HG02973 (cell line): ENCODE measurements around the gene DRP2.
"Not testable (repeated sequence)": the region's sequence is repeated elsewhere in the genome, so short reads cannot be mapped to it uniquely, and the experiment has no call there.

Source experiments
- ATAC-seq: cut with Tn5 transposase; IDR thresholded peaks from one replicate; pipeline ENCODE4 v1.9.1; 2021; ENCODE audit warnings: moderate library complexity; ENCODE audit not compliant: unreplicated experiment

DRP2 gene

GRCh38 chrX:101237041-101237440 lies 17.5 kb downstream of the DRP2 start:
- ATAC-seq, result no peak

DNA sequence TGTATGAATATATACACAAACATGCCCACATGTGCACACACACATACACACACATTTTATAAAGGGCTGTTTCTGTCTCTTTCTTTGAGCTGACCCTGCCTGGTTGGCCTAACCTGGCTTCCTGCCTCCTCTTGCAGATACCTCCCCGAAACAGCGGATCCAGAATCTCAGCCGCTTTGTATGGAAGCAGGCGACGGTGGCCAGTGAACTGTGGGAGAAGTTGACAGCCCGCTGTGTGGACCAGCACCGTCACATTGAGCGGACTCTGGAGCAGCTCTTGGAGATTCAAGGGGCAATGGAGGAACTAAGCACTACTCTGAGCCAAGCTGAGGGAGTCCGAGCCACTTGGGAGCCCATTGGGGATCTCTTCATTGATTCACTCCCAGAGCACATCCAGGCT lies 21.9 kb downstream of the DRP2 start:
- no peak for ATAC-seq

- ATAC-seq, result no peak
Measured at GRCh38 chrX:101252634-101253033, 33.0 kb downstream of the DRP2 start.

DNA sequence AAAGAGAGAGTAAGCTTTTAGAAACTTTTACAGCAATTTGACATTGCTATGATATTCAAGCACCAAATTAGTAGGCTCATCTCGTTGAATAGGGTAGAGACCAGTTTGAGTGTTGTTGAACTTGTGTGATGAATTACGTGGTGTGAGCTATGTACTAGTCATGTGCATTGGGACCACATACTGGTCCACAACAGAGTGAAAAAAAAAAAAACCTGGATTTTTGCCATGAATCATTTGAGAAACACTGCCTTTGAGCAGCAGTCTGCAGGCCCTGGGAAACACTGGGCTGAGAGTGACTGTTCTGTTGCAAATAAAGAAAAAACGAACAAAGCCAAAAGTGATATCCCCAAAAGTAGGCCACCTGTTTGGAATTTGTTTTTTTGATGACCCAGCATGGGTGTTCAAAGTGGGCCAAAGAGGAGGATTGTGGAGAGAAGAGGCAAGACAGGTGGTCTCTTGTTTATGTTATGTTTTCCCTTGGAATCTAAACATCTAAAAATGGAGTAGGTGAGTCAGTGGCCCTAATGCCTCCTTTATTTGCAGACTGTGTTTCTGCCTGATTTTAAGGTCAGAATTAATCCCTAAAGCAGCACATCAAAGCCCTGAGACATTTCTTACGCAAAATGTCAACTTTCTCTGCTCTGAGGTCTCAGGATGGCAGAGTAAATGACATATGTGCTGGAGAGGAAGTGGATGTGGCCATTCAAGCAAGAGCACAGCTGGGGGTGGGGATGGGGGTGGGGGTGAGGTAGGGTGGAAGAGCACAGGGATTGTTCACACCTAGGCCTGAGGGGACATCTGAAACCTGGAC lies 38.1 kb downstream of the DRP2 start:
- no peak for ATAC-seq

GRCh38 chrX:101258259-101258581 lies 38.6 kb downstream of the DRP2 start:
- ATAC-seq, result no peak

GRCh38 chrX:101260435-101260834 lies 40.8 kb downstream of the DRP2 start:
- no peak for ATAC-seq

DNA sequence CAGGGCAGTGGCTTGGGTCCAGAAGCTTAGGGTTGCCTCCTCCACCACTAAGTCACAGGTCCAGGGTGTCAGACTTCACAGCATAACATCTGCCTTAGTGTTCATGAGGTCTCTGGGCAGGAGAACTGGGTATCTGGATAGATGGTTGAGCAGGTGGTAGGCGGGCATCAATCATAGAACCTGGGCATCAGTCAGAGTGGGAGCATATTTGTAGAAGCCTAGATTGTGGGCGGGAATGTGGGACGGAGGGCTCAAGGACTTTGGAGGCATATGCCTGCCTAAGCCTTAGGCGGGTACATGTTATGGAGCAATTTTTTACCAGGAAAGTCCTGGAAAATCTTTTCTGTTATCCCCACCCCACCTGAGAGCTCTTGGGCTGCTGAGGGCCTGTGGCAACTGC lies 43.0 kb downstream of the DRP2 start:
- ATAC-seq, result no peak

GRCh38 chrX:101263766-101264165 lies 44.2 kb downstream of the DRP2 start:
- ATAC-seq, result no peak

- no peak for ATAC-seq
Measured at GRCh38 chrX:101265869-101266428, 46.4 kb downstream of the DRP2 start.

DNA sequence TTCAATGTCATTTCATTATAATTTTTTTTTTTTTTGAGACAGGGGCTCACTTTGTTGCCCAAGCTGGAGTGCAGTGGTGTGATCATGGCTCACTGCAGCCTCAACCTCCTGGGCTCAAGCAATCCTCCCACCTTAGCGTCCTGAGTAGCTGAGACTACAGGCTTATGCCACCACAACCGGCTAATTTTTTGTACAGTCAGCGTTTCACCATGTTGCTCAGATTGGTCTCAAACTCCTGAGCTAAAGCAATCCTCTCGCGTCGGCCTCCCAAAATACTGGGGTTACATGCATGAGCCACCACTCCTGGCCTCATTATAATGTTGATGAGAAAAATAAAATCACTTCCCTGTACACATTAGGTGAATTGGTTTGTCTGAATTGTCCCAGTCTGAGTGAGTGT lies 54.6 kb downstream of the DRP2 start:
- ATAC-seq, result no peak

DNA sequence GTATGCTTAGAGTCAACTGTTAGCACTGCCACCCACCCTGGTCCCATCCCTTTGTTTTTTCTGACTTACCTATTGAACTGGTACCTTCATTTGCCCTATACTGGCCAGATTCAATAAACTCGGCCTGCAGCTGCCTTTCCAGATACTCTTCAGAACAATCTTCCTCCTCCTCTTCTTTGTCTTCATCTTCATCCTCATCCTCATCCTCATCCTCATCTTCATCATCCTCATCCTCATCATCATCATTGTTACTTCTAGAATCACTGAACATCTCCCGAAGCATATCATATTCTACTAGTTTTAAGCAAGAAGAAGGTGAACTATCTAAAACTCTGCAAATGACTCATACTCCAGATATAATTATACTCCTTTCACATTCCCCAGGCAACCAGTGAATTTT lies 56.7 kb downstream of the DRP2 start:
- ATAC-seq, result no peak

DNA sequence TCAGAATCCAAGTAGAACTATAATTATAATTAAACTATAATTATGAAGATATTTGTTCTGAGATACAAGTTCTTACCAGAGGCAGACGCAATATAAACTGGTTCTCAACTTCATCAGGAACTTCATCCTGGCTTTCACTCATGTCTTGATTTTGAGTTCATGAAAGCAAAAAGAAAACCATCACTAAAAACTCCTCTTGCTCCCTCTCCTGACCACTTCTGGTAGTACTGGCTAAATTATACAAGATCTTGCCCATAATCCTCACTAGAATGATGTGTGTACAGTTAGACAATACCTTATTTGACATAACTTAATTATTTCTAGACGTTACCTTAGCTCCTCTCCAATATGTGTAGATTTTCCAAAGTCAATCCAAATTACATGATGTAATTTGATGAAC lies 67.8 kb downstream of the DRP2 start:
- no peak for ATAC-seq

DNA sequence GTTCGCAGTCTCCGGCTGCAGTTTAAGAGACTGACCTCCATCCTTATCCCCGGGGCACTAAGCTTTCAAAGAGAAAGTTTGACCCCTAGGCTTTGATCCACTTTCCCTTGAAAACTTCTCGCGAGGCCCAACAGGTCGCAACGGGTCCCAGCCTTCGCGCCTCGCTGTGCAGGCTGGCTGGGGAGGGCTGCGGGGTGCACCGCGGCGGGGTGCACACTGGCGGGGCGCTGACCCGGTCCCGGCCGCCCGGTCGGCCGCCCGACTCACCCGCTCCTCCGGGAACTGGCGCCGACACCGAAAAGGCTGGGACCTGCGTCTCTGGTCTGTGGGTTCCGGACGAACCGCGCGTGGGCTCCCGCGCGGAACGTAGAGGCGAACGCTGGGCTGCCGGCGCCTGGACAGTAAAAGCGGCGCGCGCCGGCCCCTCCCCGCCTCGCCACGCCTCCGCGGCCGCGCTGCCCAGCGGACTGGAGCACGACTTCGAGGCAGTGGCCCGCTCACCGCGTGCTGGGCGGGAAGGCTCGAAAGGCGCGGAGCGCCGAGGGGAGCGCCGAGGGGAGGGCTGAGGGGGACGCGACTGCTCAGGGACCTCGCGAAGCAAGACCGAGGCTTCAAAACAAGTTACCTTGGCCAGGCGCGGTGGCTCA lies 71.5 kb downstream of the DRP2 start, which contains the start of gene TAF7L:
TSS of gene TAF7L (minus strand) at position 378 of the 647 bp plus-strand sequence. CDS start 3,791 bp downstream, outside the sequence.
- ATAC-seq, result no peak

GRCh38 chrX:101295603-101296002 lies 76.0 kb downstream of the DRP2 start:
- ATAC-seq, result not testable (repeated sequence)

DNA sequence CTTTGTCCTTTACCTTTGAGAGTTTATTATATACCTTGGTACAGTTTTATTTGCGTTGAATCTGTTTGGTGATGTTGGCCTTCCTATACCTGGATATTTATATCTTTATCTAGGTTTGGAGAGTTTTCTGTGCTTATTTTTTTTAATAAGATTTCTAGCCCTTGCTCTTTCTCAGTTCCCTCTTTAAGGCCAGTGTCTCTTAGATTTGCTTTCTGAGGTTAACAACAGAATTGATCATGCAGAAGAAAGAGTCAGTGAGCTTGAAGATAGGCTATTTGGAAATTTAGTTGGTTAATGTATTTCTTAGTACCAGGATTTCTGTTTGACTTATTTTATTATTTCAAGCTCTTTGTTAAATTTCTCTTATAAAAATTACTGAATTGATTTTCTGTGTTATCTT lies 84.2 kb downstream of the DRP2 start:
- no peak for ATAC-seq
